Measurements from ENCODE around the gene PARP11.

DNA sequence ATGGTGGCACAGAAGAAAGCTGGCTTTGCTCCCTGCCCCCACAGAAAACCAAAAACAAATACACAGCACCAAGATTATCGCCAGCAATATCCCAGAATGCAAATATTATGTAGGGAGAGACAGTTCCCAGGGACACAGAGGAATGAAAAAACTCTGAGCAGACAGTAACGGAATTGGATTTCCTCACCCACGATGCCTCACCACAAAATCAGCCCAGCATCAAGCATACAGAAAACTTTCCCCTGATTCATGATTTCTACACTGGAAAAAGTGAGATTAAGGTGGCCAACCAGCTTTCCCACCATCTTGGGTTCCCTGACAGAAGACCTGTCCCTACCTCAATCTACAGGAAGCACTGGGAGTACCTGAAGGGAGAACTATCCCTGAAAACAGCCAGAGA is 36.6 kb downstream of the PARP11 start:
- TF ChIP-seq, protein P1, sequence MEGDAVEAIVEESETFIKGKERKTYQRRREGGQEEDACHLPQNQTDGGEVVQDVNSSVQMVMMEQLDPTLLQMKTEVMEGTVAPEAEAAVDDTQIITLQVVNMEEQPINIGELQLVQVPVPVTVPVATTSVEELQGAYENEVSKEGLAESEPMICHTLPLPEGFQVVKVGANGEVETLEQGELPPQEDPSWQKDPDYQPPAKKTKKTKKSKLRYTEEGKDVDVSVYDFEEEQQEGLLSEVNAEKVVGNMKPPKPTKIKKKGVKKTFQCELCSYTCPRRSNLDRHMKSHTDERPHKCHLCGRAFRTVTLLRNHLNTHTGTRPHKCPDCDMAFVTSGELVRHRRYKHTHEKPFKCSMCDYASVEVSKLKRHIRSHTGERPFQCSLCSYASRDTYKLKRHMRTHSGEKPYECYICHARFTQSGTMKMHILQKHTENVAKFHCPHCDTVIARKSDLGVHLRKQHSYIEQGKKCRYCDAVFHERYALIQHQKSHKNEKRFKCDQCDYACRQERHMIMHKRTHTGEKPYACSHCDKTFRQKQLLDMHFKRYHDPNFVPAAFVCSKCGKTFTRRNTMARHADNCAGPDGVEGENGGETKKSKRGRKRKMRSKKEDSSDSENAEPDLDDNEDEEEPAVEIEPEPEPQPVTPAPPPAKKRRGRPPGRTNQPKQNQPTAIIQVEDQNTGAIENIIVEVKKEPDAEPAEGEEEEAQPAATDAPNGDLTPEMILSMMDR (IDR thresholded peaks at IDR 0.05; ENCODE audit: low read length) = no peak
- TF ChIP-seq EZH2 (IDR thresholded peaks at IDR 0.05; ENCODE audit: borderline replicate concordance, low read length) = no peak
